IMR-90 (cell line): ENCODE results near the gene SAMD8. TPM values are rescaled to one million over a fixed set of nuclear protein-coding genes. Genes with fewer than 3 reads are reported as not detected.
A peak's percentile ranks its signal among the peaks of the same experiment; 100 is the strongest.

Experiments used
- ATAC-seq: fragments of 200-7000 bp; cut with Tn5 transposase; 2 replicates; pipeline ENCODE4 v1.9.1; 2020; ENCODE audit warnings: low read depth, mild to moderate bottlenecking, moderate library complexity
- BruUV-seq: library from RNA; stranded (reverse); fragments of 400-500 nt; replicated peaks from 2 replicates; lab custom pipeline; 2021; lab: Mats Ljungman, UMichigan
- CTCF ChIA-PET: fragments of 300-600 bp; formaldehyde crosslinking; extraction: SDS; loops from one replicate; lab custom pipeline; 2021; ENCODE audit warnings: antibody characterized with exemption; lab: Yijun Ruan, JAX
- POLR2A ChIA-PET: fragments of 300-600 bp; sonication (Branson Sonifier 250); formaldehyde crosslinking; loops from one replicate; lab custom pipeline; 2022; ENCODE audit warnings: antibody characterized with exemption; ENCODE audit not compliant: unreplicated experiment; lab: Charles Lee
- DNase-seq: peaks from one replicate; pipeline ENCODE4 v3.0.0; 2013
- H2AFZ ChIP-seq: replicated peaks from 2 replicates; pipeline ENCODE3; 2013; ENCODE audit warnings: low read length, mild to moderate bottlenecking; ENCODE audit not compliant: poor library complexity
- H2AK5ac ChIP-seq: 2 replicates; pipeline ENCODE4 v1.6.1; 2013; ENCODE audit warnings: low read depth, low read length, inconsistent platforms
- H2AK9ac ChIP-seq: replicated peaks from 2 replicates; pipeline ENCODE3; 2013; ENCODE audit warnings: mild to moderate bottlenecking, low read depth, low read length, moderate library complexity; ENCODE audit not compliant: poor library complexity
- H2BK120ac ChIP-seq: 2 replicates; pipeline ENCODE4 v1.6.1; 2013; ENCODE audit warnings: low read depth, low read length, inconsistent platforms
- H2BK15ac ChIP-seq: 3 replicates; pipeline ENCODE4 v1.6.1; 2013; ENCODE audit warnings: low read depth, low read length, inconsistent platforms
- H2BK20ac ChIP-seq: 2 replicates; pipeline ENCODE4 v1.6.1; 2013; ENCODE audit warnings: low read depth, mild to moderate bottlenecking, inconsistent platforms, low read length, moderate library complexity
- H2BK5ac ChIP-seq: 2 replicates; pipeline ENCODE4 v1.6.1; 2013; ENCODE audit warnings: mild to moderate bottlenecking, low read depth, low read length, inconsistent platforms; ENCODE audit not compliant: poor library complexity, severe bottlenecking
- H3K14ac ChIP-seq: replicated peaks from 2 replicates; pipeline ENCODE4 v1.6.1; 2013; ENCODE audit warnings: low read depth, low read length, inconsistent platforms
- H3K18ac ChIP-seq: 2 replicates; pipeline ENCODE4 v1.6.1; 2013; ENCODE audit warnings: low read depth, low read length, control low read depth
- H3K23ac ChIP-seq: 2 replicates; pipeline ENCODE4 v1.6.1; 2013; ENCODE audit warnings: low read depth, low read length, inconsistent platforms
- H3K27ac ChIP-seq: 2 replicates; pipeline ENCODE4 v1.5.1; 2013; ENCODE audit warnings: mild to moderate bottlenecking, control low read depth, low read length; ENCODE audit not compliant: insufficient read depth
- H3K27me3 ChIP-seq: 2 replicates; pipeline ENCODE4 v1.6.1; 2013; ENCODE audit warnings: low read length; ENCODE audit not compliant: control insufficient read depth, insufficient read depth
- H3K36me3 ChIP-seq: 2 replicates; pipeline ENCODE4 v1.6.1; 2013; ENCODE audit warnings: low read length, mixed read lengths; ENCODE audit not compliant: control insufficient read depth, insufficient read depth
- H3K4ac ChIP-seq: 2 replicates; pipeline ENCODE4 v1.6.1; 2013; ENCODE audit warnings: low read depth, low read length, inconsistent platforms
- H3K4me1 ChIP-seq: 2 replicates; pipeline ENCODE4 v1.6.1; 2013; ENCODE audit warnings: low read length, mixed read lengths; ENCODE audit not compliant: control insufficient read depth, insufficient read depth
- H3K4me2 ChIP-seq: 2 replicates; pipeline ENCODE4 v1.6.1; 2013; ENCODE audit warnings: low read depth, mild to moderate bottlenecking, control low read depth, low read length, moderate library complexity
- H3K4me3 ChIP-seq: 2 replicates; pipeline ENCODE4 v1.5.1; 2013; ENCODE audit warnings: low read depth, mild to moderate bottlenecking, control low read depth, low read length, moderate library complexity; ENCODE audit not compliant: insufficient read depth
- H3K56ac ChIP-seq: 2 replicates; pipeline ENCODE4 v1.6.1; 2013; ENCODE audit warnings: low read length, inconsistent platforms; ENCODE audit not compliant: insufficient read depth; ENCODE audit errors: extremely low read depth
- H3K79me1 ChIP-seq, 2 experiments: 2 replicates each; pipeline ENCODE4 v1.6.1; 2013; ENCODE audit warnings: low read length in 2 of 2, inconsistent platforms in 1 of 2, low read depth in 1 of 2
- H3K9ac ChIP-seq: 2 replicates; pipeline ENCODE4 v1.6.1; 2013; ENCODE audit warnings: low read depth, low read length, control low read depth
- H3K9me1 ChIP-seq: 2 replicates; pipeline ENCODE4 v1.6.1; 2013; ENCODE audit warnings: low read length, inconsistent platforms; ENCODE audit not compliant: insufficient read depth
- H3K9me3 ChIP-seq: 2 replicates; pipeline ENCODE4 v1.6.1; 2013; ENCODE audit warnings: low read length; ENCODE audit not compliant: control insufficient read depth, insufficient read depth
- H4K20me1 ChIP-seq: 2 replicates; pipeline ENCODE4 v1.6.1; 2013; ENCODE audit warnings: low read length, inconsistent platforms; ENCODE audit not compliant: insufficient read depth
- H4K5ac ChIP-seq: 2 replicates; pipeline ENCODE4 v1.6.1; 2013; ENCODE audit warnings: mild to moderate bottlenecking, low read depth, low read length, control low read depth
- H4K8ac ChIP-seq, 2 experiments: 2 replicates each; pipeline ENCODE4 v1.6.1; 2013; ENCODE audit warnings: low read depth in 2 of 2, low read length in 2 of 2, control low read depth in 1 of 2, inconsistent platforms in 1 of 2
- H4K91ac ChIP-seq: 2 replicates; pipeline ENCODE4 v1.6.1; 2013; ENCODE audit warnings: low read depth, low read length, inconsistent platforms; ENCODE audit not compliant: insufficient read depth
- BHLHE40 ChIP-seq: fragments of 150-350 bp; IDR thresholded peaks from 2 replicates; pipeline ENCODE4 v1.6.1; 2016; ENCODE audit warnings: mild to moderate bottlenecking, low read depth, low read length
- MAFK ChIP-seq: IDR thresholded peaks from 2 replicates; pipeline ENCODE4 v1.6.1; 2012; ENCODE audit warnings: low read depth, low read length, improper control_type of control experiment
- MXI1 ChIP-seq: IDR thresholded peaks from 2 replicates; pipeline ENCODE4 v1.6.1; 2012; ENCODE audit warnings: low read depth, mild to moderate bottlenecking, low read length, moderate library complexity, borderline replicate concordance
- POLR2A ChIP-seq: IDR thresholded peaks from 2 replicates; pipeline ENCODE4 v1.6.1; 2012; ENCODE audit warnings: mild to moderate bottlenecking, low read depth, low read length
- RCOR1 ChIP-seq: IDR thresholded peaks from 2 replicates; pipeline ENCODE4 v1.6.1; 2012; ENCODE audit warnings: mild to moderate bottlenecking, low read length, improper control_type of control experiment; ENCODE audit not compliant: insufficient replicate concordance
- WGBS, 2 experiments: methylation state at CpG; one replicate each; pipeline versions ENCODE4 v1.1.5 to v1.1.7; 2013; ENCODE audit warnings: missing lambda C conversion rate in 2 of 2; ENCODE audit not compliant: insufficient read length in 1 of 2; ENCODE audit errors: extremely low coverage in 2 of 2; 5-methylcytosine and 5-hydroxymethylcytosine counted together
- dilution Hi-C: fragments of 300-500 bp; cut with HindIII; formaldehyde crosslinking; loops from one replicate; pipeline ENCODE4 v1.14.3; 2018; ENCODE audit warnings: low sequenced_read_pairs; ENCODE audit not compliant: unreplicated experiment
- in situ Hi-C: fragments of 300-500 bp; cut with MboI; formaldehyde crosslinking; loops from 3 replicates; pipeline ENCODE4 v1.14.3; 2019; ENCODE audit warnings: low sequenced_read_pairs, inconsistent platforms, mixed read lengths
- intact Hi-C: fragments of 100-400 bp; cut with micrococcal nuclease; formaldehyde crosslinking; loops from 2 replicates; pipeline ENCODE4 v1.10.0; 2022
- polyA plus RNA-seq, 3 experiments: library from polyadenylated mRNA; depleted of rRNA; stranded (reverse); fragments of >200 nt; gene quantifications; 2 replicates each; pipeline ENCODE4 v1.2.3, GENCODE V29; 2012; ENCODE audit warnings: low replicate concordance in 1 of 3
- total RNA-seq: library from RNA; depleted of rRNA; stranded (reverse); fragments of >200 nt; gene quantifications from 2 replicates; pipeline ENCODE4 v1.2.3, GENCODE V29; 2012
- TF ChIP-seq, protein P1 (sequence below): conservative IDR thresholded peaks from 2 replicates; pipeline ENCODE4 v1.5.1; 2012; ENCODE audit warnings: mild to moderate bottlenecking, low read depth, low read length, improper control_type of control experiment

Gene SAMD8
- total and polyA plus RNA-seq, 2 of the 4 experiments (the other 2 are of a cell fraction), result 10.1 to 28.7 TPM

DNA sequence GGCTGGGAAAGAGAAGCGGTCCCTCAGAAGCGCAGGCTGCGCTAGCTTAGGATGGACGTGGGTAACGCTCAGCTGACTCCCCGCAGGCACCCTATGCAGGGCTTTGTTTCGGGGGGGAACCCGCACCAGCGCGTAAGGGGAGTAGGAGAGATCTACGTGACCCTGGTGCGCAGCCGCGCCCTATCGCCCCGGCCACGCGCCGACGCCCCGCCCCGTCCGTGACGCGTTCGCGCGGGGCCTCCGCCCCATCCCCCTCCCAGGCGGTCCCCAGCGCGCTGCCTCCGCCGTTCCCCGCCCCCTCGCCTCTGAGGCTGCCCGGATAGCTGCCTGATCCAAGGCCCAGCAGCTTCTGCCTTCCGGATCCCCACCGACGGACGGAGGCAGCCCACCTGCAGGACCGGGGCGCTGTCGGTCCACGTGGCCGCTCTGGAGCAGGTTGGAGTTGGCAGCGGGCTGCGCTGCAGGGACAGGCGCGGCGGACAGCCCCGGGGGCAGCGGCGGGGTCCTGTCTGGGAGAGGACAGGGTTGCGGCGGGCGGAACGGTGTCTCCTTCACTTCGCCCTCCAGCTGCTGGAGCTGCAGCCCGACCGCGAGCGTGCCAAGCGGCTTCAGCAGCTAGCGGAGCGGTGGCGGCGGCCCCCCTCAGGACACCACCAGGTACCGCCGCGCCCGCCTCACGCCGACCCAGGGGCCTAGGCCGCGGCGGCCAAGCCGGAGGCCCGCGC is 99.0 kb downstream of the SAMD8 start, which contains the start of gene VDAC2 (continued):
- TF ChIP-seq MXI1 (peak; percentile 13; the same call in 1 of the 2 replicates), POLR2A (peak; percentile 87), BHLHE40 (no peak)

DNA sequence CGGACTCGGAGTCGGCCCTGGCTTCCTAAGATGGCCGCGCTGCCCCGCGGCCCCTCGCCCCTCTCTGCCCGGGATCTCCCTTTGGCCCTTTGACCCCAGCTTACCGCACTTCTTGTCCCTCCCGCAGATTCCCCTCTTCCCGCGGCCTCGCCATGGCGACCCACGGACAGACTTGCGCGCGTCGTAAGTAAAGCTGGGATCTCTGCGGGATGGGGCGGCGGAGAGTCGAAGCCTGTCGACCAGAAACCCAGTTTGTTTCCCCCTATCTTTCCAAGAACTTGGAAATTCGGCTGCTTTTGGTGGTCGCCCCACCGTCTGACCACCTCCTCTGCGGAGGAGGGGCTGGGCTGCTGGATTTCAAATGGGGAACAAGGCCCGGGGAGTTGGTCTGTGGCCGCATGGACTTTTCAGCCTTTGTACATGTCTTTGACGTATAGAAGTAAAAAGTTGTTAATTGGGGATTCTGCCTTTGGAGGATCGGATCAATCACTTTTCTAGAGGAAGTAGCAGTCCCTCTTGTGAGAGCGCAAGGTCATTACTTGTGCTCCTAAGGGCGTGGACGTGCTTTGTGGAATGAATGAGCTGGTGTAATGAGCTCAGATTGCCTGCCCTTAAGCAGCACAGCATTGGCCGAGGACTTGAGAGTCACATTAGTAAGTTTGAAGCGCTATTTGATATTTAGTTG is 99.7 kb downstream of the SAMD8 start:
- Histone ChIP-seq H3K4me2 (peak overlapping the region; percentile 96), H3K4ac (peak overlapping the region; percentile 100), H3K4me1 (peaks cover 12% of the 10 kb centered on the region), H2AFZ (peak overlapping the region; percentile 97), H3K9ac (peak overlapping the region; percentile 98), H3K14ac (peak overlapping the region; percentile 35), H4K91ac (peak overlapping the region; percentile 44), H3K27me3 (no peaks in the 10 kb centered on the region), H3K4me3 (peak overlapping the region; percentile 71), H4K5ac (peak overlapping the region; percentile 80), H3K27ac (peak overlapping the region; percentile 100), H3K56ac (peak overlapping the region; percentile 83), H3K23ac (peak overlapping the region; percentile 75), H2BK5ac (peak overlapping the region; percentile 100), H3K9me1 (peaks cover 9% of the 10 kb centered on the region), H2BK120ac (0 out of 2 replicates have a peak overlapping the region, but pooled peaks have one; percentile 13), H2BK20ac (no peak overlapping the region), H3K18ac (peak overlapping the region; percentile 27), H3K9me3 (no peaks in the 10 kb centered on the region), H2AK5ac (peak overlapping the region; percentile 67), H3K79me1 (peaks cover 3 to 24% of the 10 kb centered on the region in 2 experiments; a peak in 3 of 4 replicates), H4K20me1 (peaks cover 23% of the 10 kb centered on the region), H2BK15ac (no peak overlapping the region), H4K8ac (peak overlapping the region; percentile 71 to 98; a peak in 3 of 4 replicates), H2AK9ac (peak overlapping the region; percentile 100), H3K36me3 (peaks cover 21% of the 10 kb centered on the region)
- ATAC-seq (peak; percentile 28), DNase-seq (peak; percentile 57)
- dilution Hi-C loops (no loop called here), in situ Hi-C loops (no loop called here), intact Hi-C loops (loop anchor here (2.0 to 5.0 kb wide), 2 partner anchors 14 to 99 kb away; partner anchors contain the start of gene SAMD8)
- ChIA-PET CTCF (interaction anchor here (1.0 kb wide), 1 partner anchor 23 kb away, joined by 3 read pairs; no protein-coding TSS in a partner anchor), POLR2A (interaction anchor here (0.6 to 1.5 kb wide), 7 partner anchors 9 to 100 kb away, joined by 3 to 18 read pairs (median 4); partner anchors contain the start of gene SAMD8)
- no peak for TF ChIP-seq MAFK
- TF ChIP-seq, protein P1, sequence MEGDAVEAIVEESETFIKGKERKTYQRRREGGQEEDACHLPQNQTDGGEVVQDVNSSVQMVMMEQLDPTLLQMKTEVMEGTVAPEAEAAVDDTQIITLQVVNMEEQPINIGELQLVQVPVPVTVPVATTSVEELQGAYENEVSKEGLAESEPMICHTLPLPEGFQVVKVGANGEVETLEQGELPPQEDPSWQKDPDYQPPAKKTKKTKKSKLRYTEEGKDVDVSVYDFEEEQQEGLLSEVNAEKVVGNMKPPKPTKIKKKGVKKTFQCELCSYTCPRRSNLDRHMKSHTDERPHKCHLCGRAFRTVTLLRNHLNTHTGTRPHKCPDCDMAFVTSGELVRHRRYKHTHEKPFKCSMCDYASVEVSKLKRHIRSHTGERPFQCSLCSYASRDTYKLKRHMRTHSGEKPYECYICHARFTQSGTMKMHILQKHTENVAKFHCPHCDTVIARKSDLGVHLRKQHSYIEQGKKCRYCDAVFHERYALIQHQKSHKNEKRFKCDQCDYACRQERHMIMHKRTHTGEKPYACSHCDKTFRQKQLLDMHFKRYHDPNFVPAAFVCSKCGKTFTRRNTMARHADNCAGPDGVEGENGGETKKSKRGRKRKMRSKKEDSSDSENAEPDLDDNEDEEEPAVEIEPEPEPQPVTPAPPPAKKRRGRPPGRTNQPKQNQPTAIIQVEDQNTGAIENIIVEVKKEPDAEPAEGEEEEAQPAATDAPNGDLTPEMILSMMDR, result no peak
- TF ChIP-seq RCOR1, result no peak
- peak; percentile 21 for TF ChIP-seq POLR2A
- peak; percentile 32; the same call in 1 of the 2 replicates for TF ChIP-seq MXI1
- whole genome bisulfite sequencing, 2 experiments, result 0% methylated on average over 11 of the region's 38 CpGs; no CpG with 5 or more reads in 1 of the 2 experiments
- BruUV-seq, result no TSS peak
